Prostate gland (tissue), 2 donors: ENCODE data around the gene SLC49A3.

ENCODE experiments used
- POLR2A ChIP-seq: fragments of 450-650 bp; IDR thresholded peaks from one replicate; pipeline ENCODE4 v1.6.1; 2016; ENCODE audit warnings: antibody characterized with exemption, mild to moderate bottlenecking
- TF ChIP-seq, protein P1 (sequence below), 4 experiments: fragments of 200-600 bp in 2 of 4; fragments of 450-650 bp in 2 of 4; sonication (generic) in 2 of 4; IDR thresholded peaks; 1 replicate in 3 of 4; 2 replicates in 1 of 4; pipeline ENCODE4 v1.5.1; 2016 to 2019; ENCODE audit warnings: antibody characterized with exemption in 4 of 4, mild to moderate bottlenecking in 2 of 4, moderate library complexity in 2 of 4

DNA sequence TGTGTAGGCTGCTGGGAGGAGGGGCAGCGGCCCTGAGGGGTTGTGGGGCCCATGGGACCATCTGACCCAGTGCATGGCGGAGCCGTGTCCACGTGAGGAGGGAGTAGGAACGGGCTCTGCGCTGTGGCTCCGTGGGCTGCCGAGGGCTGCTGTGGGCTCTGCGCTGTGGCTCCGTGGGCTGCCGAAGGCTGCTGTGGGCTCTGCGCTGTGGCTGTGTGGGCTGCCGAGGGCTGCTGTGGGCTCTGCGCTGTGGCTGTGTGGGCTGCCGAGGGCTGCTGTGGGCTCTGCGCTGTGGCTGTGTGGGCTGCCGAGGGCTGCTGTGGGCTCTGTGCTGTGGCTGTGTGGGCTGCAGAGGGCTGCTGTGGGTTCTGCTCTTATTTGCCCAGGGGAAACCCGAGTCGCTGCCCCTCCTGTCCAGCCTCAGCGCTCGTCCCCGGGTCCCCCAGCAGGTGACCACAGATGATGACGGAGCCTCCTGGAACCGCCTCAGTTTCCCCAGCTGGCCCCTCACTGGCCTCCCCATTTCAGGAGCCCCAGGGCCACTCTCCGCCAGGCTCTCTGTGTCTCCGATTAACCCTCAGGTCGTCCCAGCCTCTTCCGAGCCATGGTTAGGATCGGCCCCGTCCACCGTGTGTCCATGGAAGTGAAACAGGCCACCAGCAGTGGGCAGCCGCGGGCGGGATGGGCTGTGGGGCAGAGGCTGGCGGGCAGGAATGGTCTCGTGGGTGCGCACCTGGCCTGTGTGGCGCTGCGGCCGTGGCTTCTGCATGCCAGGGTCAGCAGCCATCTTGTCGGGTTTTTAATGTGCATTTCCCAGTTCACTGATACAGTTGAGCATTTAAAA, 36.7 kb upstream of the SLC49A3 start:
- TF ChIP-seq, protein P1, sequence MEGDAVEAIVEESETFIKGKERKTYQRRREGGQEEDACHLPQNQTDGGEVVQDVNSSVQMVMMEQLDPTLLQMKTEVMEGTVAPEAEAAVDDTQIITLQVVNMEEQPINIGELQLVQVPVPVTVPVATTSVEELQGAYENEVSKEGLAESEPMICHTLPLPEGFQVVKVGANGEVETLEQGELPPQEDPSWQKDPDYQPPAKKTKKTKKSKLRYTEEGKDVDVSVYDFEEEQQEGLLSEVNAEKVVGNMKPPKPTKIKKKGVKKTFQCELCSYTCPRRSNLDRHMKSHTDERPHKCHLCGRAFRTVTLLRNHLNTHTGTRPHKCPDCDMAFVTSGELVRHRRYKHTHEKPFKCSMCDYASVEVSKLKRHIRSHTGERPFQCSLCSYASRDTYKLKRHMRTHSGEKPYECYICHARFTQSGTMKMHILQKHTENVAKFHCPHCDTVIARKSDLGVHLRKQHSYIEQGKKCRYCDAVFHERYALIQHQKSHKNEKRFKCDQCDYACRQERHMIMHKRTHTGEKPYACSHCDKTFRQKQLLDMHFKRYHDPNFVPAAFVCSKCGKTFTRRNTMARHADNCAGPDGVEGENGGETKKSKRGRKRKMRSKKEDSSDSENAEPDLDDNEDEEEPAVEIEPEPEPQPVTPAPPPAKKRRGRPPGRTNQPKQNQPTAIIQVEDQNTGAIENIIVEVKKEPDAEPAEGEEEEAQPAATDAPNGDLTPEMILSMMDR (IDR thresholded peaks at IDR 0.05), result no peak
- TF ChIP-seq POLR2A, result no peak
